SK-N-MC (cell line): ENCODE data around the gene CPZ.

ENCODE experiments used
- EZH2 ChIP-seq: fragments of 200-600 bp; sonication (generic); IDR thresholded peaks from one replicate; pipeline ENCODE4 v1.6.1; 2017; ENCODE audit warnings: antibody characterized with exemption
- POLR2AphosphoS5 ChIP-seq: IDR thresholded peaks from 2 replicates; pipeline ENCODE4 v1.6.1; 2012; ENCODE audit warnings: mild to moderate bottlenecking, low read depth, low read length, borderline replicate concordance

DNA sequence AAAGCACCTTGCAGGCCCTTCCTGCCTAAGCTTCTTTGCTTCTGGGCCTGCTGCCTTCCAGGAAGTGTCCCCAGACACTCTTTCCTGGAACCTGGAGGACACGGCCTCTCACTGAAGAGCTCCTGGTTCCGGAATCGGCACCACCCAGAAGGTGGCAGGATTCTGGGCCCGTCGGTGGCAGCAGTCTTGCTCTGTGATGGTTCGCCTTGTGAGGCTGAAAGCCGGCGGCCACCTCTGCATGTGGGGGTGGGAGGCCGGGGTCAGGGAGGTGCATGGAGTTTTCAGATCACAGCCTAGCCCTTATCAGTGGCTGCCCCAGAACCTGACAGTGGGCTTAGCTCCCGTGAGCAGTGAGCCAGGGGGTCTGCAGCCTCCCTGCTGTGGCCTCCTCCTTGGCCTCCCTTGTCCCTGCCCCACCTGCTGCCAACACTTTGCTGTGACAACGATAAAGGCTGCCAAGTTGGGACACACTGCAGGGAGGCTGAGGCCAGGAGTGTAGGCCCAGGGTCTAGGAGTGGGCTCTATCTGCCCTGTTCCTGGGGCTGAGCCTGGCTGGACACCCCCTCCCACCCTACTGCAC is 43.1 kb upstream of the CPZ start:
- no peak for TF ChIP-seq POLR2AphosphoS5
- TF ChIP-seq EZH2: no peak
